Stimulated activated naive CD8-positive, alpha-beta T cell treated with anti-CD3 and anti-CD28 coated beads, Interleukin-15, Interleukin-2, amounts not matched to agents 100 U/mL and 50 U/mL, for 24 hours (primary cell): ENCODE results near the gene LENG8.

Experiments used
- ATAC-seq: fragments of 150-1000 bp; cut with Tn5 transposase; one replicate; pipeline ENCODE4 v1.10.0; 2021
- DNase-seq: peaks from one replicate; pipeline ENCODE4 v3.0.0; 2021

Gene LENG8

DNA sequence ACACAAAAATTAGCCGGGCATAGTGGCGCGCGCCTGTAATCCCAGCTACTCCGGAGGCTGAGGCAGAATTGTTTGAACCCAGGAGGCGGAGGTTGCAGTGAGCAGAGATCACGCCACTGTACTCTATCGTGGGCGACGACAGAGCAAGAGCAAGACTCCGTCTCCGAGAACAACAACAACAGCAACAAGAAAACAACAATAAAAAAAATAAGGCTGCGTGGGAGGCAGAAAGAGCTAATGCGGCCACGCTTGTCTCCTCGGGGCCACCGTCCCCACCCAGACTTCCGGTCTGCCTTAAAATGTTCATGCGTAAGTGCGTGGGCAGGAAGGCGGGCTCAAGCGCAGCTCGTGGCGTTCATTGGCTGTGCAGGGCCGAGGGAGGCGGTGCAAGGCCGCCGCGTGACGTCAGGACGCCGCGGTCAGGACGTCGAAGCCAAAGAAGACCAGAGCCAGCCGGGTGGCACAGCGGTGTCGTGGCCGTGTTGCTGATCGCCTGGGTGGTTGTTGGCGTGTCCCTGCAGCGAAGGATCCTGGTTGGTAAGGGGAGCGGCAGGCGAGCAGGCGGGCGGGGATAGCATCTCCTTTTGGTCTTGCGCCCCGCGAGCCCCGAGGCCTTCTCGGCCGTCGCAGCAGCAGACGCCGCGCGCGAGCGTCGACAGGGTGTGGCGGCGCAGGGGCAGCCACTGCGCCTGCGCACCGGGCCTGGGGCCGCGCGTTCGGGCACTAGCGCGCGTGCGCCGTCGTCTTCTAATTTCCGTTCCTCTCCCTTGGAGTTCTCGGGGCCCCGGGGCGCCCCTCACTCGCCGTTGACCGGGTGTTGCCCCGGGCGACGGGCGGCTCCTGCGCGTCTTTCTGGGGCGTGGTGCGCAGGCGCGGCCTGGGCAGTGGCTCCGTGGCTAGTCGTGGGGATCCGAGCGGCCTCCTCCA is at the start of gene LENG8:
Gene LENG8, plus strand, starts transcription at position 426 of the 927 bp plus-strand sequence. CDS start 2,146 bp downstream, outside the sequence.
- ATAC-seq, result peak; percentile 90
- peak; percentile 96 for DNase-seq

- no peak for ATAC-seq
- DNase-seq, result no peak
Measured at GRCh38 chr19:54400913-54401312, 48.1 kb upstream of the LENG8 start.

GRCh38 chr19:54403054-54403453 is 45.9 kb upstream of the LENG8 start:
- no peak for ATAC-seq
- DNase-seq, result no peak

DNA sequence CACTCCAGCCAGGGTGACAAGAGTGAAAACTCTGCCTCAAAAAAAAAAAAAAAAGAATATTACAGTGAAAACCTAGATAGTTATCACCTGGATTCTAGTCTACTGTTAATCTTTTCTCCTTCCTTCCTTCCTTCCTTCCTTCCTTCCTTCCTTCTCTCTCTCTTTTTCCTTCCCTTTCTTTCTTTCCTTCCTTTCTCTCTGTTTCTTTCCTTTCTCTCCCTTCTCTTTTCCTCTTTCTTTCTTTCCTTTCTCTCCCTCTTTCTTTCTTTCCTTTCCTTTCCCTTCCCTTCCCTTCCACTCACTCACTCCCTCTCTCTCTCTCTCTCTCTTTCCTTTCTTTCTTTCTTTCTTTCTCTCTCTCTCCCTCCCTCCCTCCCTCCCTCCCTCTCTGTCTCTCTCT is 43.4 kb upstream of the LENG8 start:
- ATAC-seq, result no peak

GRCh38 chr19:54407780-54408179 is 41.2 kb upstream of the LENG8 start:
- ATAC-seq (no peak), DNase-seq (no peak)

More for the DNA sequence above, 43.4 kb upstream of the LENG8 start:
- DNase-seq, result no peak

DNA sequence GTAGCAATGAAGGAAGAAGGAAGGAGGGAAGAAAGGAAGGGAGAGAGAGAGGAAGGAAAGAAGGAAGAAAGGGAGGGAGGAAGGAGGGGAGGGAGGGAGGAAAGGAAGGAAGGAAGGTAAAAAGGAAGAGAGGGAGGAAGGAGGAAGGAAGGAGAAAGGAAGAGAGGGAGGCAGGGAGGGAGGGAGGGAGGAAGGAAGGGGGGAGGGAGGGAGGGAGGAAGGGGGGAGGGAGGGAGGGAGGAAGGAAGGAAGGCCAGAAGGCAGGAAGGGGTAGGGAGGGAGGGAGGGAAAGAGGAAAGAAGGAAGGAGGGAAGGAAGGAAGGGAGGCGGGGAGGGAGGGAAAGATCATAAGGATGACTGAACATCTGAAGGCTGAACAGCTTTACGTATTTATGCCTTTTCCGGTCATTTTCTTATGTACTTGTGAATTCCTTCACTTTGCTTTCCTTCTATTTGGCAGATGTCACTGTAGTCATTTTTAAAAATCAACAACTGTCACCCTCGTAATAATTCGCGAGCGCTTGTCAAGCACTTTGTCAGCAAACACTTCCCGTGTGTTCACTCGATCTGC is 40.5 kb upstream of the LENG8 start:
- ATAC-seq, result no peak
- no peak for DNase-seq

DNA sequence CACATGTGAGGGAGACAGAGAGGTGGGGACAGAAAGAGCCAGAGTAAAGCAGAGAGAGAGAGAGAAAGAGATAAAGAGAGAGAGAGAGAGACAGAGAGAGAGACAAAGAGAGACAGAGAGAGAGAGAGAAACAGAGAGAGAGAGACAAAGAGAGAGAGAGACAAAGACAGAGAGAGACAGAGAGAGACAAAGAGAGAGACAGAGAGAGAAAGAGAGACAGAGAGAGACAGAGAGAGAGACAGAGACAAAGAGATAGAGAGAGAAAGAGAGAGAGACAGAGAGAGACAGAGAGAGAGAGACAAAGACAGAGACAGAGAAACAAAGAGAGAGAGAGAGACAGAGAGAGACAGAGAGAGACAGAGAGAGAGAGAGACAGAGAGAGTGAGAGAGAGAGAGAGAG is 38.0 kb upstream of the LENG8 start:
- DNase-seq (no peak), ATAC-seq (no peak)

DNA sequence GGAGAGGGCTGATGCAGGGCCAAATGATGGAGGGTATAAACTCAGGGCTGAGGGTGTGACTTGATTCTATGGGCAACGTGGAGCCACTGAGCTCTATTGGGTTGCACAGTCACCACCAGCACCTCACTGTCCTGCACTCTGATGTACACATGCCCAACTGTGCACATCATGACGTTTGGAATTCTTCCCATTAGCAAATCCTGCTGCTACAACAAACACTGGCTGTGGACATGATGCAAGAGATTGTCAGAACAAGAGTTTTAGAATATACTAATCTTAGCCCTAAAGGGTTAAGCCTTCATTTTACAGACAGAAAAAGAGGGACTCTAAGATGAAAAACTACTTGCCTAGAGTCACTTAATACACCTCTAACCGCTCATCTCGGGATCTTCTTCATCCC is 36.1 kb upstream of the LENG8 start:
- no peak for ATAC-seq
- DNase-seq, result no peak

DNA sequence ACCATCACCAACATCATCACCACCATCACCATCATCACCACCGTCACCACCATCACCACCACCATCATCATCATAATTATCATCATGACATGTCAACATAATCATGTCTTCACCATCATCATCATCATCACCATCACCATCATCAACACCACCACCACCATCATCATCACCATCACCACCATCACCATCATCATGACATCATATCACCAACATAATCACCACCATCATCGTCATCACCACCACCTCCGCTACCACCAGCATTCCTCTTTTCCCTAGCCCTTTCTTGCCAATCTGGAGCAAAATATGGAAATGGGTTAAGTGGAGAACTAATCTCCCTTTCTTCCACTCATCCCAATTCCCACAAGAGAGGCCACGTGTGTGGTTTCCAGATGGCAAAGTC is 34.8 kb upstream of the LENG8 start:
- DNase-seq (no peak), ATAC-seq (no peak)

DNA sequence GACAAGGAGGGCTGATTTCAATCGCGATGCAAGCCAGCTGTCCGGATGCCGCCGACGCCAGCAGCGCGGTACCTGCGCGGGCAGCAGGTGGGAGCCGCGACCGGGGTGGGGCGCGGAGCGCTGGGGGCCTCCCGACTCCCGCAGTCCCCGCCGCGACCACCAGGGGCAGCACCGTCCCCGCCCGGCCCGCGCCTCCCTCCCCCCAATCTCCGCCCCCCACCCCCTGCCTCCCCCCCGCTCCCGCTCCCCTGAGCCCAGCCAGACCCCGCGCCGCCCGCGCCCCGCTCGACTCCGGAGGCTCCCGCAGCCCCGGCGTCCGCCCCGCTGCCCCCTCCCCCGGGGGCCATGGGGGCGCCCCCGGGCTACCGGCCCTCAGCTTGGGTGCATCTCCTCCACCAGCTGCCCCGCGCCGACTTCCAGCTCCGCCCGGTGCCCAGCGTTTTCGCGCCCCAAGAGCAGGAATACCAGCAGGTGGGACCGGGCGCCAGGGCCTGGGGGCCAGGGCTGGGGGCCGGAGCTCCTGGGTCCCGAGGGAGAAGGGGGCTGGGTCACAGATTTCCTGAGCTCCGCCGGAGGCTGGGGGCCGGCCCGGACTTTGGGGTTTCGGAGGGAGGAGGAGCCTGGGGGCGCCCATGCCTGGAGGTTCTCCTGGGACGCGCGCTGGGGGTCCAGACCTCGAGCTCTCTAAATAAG is 33.6 kb upstream of the LENG8 start, which contains the start of gene TTYH1:
Gene TTYH1, plus strand, starts transcription at position 257 of the 693 bp plus-strand sequence. Its CDS starts 89 bp downstream, at position 346.
- ATAC-seq, result no peak
- DNase-seq, result peak; percentile 75

- DNase-seq (no peak), ATAC-seq (no peak)
Measured at GRCh38 chr19:54415901-54416673, 32.9 kb upstream of the LENG8 start.

DNA sequence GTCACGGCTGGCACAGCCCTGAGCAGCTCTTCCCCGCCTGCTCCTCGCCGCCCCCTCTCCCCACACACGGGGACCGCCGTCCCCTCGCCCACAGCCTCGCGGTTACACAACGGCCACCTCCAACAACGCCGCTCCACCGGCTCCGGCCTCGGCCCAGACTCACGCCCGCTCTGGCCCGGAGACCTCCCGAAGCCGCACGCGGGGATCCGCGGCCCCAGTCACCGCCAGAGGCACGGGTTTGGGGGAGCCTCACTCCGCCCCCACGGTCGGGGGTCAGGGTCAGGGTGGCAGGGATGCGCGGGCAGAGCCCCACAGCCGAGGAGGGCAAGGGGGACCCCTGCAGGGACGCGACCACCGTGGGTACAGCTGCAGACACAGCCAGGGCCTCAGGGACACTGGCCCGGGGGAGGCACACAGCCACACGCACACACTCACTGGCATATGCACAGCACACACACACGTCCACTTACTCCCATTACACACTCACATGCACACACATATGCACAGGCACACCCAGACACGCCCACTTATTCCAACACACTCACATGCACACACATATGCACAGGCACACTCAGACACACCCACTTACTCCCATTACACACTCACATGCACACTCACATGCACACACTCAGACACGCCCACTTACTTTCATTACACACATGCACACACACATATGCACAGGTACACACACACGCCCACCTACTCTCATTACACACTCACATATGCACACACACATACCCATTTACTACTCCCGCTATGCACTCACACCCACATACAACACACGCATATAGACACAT is 32.1 kb upstream of the LENG8 start:
- ATAC-seq, result no peak
- no peak for DNase-seq

DNA sequence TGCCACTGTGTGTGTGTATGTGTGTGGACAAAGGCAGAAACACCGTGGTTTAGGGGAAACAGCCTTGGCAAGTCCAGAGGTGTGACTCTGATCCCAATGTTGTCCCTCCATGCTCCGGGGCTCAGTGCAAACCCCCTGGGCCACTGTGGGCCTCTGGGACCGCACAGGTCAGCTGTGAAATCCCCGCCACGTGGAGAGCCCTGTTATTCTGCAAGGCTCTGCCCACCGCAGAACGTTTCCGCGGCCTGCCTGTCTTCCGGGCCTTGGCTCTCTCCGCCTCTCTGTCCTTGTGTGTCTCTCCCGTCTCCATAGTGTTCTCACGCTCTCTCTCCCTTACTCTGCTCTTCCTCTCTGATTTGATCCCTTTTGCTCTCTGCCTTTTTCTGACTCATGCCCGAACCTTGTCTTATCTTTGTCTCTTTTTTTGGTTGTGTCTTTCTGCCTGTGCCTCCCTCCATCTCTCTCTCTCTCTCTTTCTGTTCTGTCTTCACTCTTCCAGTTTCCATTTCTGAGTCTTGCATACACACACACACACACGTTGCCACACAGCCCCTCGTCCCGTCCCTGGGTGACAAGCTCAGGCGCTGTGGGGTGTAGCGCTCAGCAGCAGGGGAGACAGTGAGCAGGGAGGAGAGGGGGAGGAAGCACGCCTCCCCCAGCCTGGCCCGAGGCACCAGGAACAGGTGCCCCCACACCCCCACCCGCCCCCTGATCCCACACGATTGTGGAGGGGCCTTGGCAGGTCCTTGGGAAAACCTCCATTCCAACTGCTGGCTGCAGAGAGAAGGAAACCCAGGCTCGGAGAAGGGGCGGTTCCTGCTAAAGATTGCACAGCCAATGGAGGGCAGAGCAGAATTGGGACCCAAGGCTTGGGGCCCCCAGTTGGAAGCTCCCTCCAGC is 30.7 kb upstream of the LENG8 start:
- ATAC-seq (peak; percentile 69), DNase-seq (peak; percentile 58)

- ATAC-seq (no peak), DNase-seq (no peak)
Measured at GRCh38 chr19:54418930-54419800, 29.8 kb upstream of the LENG8 start.

DNA sequence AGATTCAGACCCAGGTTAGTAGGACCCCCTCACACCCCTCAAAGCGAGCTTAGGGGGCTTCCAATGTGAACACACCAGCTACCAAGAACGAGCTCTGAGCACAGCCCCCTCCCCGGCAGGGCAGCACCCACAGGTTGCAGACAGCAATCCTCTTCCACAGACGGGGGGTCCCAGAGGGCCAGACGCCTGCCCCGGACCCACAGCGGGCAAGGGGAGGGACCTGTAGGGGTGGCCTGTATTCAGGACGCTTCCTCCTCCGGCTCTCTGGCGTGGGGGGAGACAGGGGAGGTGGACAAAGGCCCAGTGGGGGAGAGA is 29.0 kb upstream of the LENG8 start:
- no peak for DNase-seq
- no peak for ATAC-seq

DNA sequence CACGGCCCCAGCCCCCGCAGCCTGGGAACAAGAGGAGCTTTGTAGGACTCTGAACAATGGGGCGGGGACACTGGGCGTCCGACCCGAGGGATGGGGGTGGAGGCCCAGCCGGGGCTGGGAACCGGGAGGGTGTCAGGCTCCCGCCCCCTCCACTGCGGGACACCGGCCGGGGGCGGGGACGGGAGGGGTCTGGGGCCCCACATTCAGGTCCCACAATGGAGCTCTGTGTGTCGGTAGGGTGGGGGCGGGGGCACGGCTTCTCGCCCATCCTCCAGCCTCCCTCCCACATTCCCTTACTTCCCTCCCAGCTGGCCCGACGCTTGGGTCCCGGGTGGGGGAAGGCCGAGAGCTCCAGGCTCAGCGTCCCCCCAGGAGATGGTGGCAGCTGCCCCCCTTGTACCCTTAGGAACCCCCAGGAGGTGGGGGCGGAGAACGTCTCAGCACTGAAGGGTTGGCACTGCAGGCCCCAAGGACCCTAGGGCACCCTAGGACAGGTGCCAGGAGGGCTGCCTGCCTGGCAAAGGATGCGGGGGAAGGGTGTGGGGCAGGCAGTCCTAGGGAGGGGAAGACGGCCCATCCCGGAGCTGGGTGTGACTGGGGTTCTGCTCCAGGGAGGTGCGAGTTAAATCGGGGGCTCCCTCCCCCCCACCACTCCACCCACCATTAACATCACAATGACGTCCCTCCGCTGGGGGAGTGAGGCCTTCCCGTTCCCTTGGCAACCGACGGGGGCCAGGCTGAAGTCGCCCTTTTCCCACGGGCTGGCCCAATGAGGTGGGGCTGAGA is 28.4 kb upstream of the LENG8 start:
- no peak for DNase-seq
- ATAC-seq, result no peak

- ATAC-seq (no peak), DNase-seq (no peak)
Measured at GRCh38 chr19:54421169-54421516, 27.9 kb upstream of the LENG8 start.

GRCh38 chr19:54421521-54421920 is 27.5 kb upstream of the LENG8 start:
- DNase-seq (no peak), ATAC-seq (no peak)

DNA sequence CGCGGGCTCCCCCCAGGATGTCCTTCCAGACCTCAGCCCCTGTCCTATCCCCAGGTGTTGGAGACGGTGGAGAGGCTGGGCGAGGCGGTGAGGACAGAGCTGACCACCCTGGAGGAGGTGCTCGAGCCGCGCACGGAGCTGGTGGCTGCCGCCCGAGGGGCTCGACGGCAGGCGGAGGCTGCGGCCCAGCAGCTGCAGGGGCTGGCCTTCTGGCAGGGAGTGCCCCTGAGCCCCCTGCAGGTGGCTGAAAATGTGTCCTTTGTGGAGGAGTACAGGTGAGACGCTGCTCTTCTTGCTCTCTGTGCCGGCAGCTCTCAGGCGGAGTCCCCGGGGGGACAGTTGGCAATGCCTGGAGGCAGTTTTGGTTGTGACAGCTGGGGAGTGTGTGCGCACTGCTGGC is 26.9 kb upstream of the LENG8 start:
- ATAC-seq (no peak), DNase-seq (no peak)
